Left ventricle myocardium inferior (tissue), 1 donor: ENCODE results near the gene TERT. TPM values are rescaled to one million over a fixed set of nuclear protein-coding genes. Genes with fewer than 3 reads are reported as not detected.
A peak's percentile ranks its signal among the peaks of the same experiment; 100 is the strongest.

ENCODE experiments used
- DNase-seq: peaks from one replicate; pipeline ENCODE4 v3.0.0-alpha.2; 2020
- H3K27ac ChIP-seq: fragments of 200-600 bp; replicated peaks from 2 replicates; pipeline ENCODE4 v1.8.0; 2021
- H3K27me3 ChIP-seq: fragments of 200-600 bp; 2 replicates; pipeline ENCODE4 v1.8.0; 2021; ENCODE audit warnings: low read depth
- H3K36me3 ChIP-seq: fragments of 200-600 bp; 2 replicates; pipeline ENCODE4 v1.8.0; 2021
- H3K4me1 ChIP-seq: fragments of 200-600 bp; 2 replicates; pipeline ENCODE4 v1.8.0; 2021
- H3K4me3 ChIP-seq: fragments of 200-600 bp; 2 replicates; pipeline ENCODE4 v1.8.0; 2021; ENCODE audit warnings: mild to moderate bottlenecking, moderate library complexity
- H3K9me3 ChIP-seq: fragments of 200-600 bp; replicated peaks from 2 replicates; pipeline ENCODE4 v1.8.0; 2021
- intact Hi-C: fragments of 100-400 bp; cut with micrococcal nuclease; formaldehyde crosslinking; loops from one replicate; pipeline ENCODE4 v1.11.0; 2022
- total RNA-seq: library from RNA; stranded (reverse); fragmentation: NEBNext Ultra II Directional; extraction: Animal tissue kit (Norgen Biotek cat#: 25700); gene quantifications from one replicate; pipeline ENCODE4 v1.2.1, GENCODE V29; 2021
- TF ChIP-seq, protein P1 (sequence below): fragments of 200-600 bp; IDR thresholded peaks from 2 replicates; pipeline ENCODE4 v1.8.0; 2021; ENCODE audit warnings: antibody characterized with exemption, mild to moderate bottlenecking, borderline replicate concordance
- donor health status: DM: no; HTN: yes; CAD: no; lungs with severe emphysema.

TERT gene
- total RNA-seq, 1 donor from 2014 or later: not detected

DNA sequence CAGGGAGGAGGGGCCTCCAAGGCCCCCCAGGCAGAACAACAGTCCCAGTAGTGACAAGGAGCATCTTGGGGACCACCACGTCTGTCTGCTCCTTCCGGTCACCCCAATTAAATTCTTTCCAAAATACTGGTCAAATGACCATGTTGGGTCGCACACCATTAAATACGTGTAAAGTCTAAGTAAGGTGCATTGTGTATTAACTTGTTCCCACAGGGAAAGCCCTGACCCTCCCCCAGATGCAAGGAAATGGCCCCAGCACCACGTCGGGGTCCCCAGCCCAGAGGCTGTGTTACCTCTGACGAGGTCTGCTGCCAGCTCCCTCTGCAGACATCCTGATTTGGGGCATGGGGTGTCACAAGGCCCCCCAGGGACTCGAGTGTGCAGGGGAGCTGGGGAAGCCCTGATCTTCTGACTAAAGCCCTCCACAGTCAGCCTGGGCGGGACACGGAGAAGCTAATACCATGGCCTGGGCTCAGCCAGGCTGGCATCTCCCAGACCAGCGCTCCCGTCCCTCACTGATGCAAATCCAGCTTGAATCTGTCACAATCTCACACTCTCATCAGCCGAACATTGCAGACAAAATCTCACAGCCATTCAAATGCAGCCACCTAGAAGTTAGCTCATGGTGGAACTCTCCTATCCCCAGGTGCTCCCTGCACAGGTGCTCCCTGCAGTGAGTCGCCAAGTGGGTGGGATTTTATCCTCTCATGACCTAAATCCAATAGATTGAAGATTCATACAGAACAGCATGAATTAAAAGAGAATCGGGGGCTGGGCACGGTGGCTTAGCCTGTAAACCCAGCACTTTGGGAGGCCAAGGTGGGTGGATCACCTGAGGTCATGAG lies 13.6 kb downstream of the TERT start:
- no peaks in the 10 kb centered on the region for H3K36me3 ChIP-seq
- H3K4me3 ChIP-seq: no peak overlapping the region
- intact Hi-C loops: no loop called here
- H3K4me1 ChIP-seq: no peaks in the 10 kb centered on the region
- no peak for DNase-seq
- H3K27me3 ChIP-seq: no peaks in the 10 kb centered on the region
- peaks cover 8% of the 10 kb centered on the region for H3K9me3 ChIP-seq
- H3K27ac ChIP-seq: no peak overlapping the region
- TF ChIP-seq, protein P1, sequence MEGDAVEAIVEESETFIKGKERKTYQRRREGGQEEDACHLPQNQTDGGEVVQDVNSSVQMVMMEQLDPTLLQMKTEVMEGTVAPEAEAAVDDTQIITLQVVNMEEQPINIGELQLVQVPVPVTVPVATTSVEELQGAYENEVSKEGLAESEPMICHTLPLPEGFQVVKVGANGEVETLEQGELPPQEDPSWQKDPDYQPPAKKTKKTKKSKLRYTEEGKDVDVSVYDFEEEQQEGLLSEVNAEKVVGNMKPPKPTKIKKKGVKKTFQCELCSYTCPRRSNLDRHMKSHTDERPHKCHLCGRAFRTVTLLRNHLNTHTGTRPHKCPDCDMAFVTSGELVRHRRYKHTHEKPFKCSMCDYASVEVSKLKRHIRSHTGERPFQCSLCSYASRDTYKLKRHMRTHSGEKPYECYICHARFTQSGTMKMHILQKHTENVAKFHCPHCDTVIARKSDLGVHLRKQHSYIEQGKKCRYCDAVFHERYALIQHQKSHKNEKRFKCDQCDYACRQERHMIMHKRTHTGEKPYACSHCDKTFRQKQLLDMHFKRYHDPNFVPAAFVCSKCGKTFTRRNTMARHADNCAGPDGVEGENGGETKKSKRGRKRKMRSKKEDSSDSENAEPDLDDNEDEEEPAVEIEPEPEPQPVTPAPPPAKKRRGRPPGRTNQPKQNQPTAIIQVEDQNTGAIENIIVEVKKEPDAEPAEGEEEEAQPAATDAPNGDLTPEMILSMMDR: no peak

DNA sequence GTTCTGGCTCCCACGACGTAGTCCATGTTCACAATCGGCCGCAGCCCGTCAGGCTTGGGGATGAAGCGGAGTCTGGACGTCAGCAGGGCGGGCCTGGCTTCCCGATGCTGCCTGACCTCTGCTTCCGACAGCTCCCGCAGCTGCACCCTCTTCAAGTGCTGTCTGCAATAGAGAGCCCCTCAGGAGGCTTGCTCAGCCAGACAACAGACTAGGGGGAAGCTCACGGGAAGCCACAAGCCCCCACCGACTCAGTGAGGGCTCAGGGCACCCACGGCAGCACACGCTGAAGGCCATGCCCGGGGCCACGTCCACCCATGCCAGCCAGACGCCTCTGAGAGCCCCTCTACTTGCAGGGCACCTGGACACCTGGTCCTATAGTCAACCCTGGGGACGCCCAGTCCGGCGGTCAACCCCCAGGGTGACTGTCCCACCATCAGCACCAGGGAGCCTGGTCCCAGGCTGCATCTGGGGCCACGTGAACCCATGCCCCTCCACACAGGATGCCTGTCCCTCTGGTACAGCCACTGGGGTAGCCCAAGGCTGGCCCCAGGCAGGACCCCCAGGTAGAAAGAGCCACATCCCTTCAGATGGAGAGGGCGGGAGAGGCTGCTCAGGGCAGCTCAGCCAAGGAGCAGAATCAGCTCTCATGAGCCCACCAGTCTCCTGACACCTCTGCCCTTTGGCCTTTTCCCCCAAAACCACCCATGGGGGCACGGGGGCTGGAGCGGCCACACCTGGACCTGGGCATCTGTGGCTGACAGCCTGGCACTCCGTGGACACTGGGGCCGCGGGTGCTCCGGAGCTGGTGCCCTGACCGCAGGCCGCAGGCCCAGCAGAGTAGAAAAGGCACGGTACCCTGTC lies 14.5 kb downstream of the TERT start:
- Histone ChIP-seq H3K27ac (no peak overlapping the region), H3K27me3 (no peaks in the 10 kb centered on the region), H3K4me3 (no peak overlapping the region), H3K9me3 (peaks cover 8% of the 10 kb centered on the region), H3K36me3 (no peaks in the 10 kb centered on the region), H3K4me1 (no peaks in the 10 kb centered on the region)
- DNase-seq: peak; percentile 7
- intact Hi-C loops: no loop called here
- TF ChIP-seq, protein P1: no peak

DNA sequence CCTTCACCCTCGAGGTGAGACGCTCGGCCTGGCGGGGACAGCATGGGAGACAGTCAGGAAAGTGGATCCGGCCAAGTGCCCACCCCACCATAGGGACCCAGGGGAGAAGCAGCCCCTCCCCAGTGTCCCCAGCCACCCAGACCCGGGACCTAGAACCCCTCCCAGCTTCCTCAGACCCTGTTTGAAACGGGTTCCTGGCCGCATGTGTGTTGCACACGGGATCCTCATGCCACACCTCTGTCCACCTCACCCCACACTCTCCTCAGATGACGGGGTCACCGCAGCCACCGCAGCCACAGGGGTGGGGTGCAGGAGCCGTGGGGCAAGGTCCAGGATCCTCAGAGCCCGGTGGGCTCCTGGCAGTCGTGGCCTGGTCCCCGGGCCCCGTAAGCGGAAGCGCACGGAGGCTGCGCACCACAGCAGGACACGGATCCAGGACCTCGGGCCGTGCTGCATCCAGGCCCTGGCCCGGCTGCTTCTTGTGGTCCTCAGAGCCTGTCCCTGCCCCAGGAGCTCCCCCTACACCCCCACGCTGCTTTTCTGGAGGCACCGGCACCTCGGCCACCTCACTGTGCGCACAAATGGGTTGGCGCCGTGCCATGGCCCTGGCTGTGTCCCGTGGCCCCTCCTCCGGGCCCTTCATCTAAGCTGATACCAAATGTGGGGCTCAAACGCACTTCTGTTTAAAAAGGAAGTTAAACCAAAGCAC lies 15.3 kb downstream of the TERT start:
- Histone ChIP-seq H3K36me3 (no peaks in the 10 kb centered on the region), H3K4me3 (no peak overlapping the region), H3K27me3 (no peaks in the 10 kb centered on the region), H3K27ac (no peak overlapping the region), H3K9me3 (peaks cover 8% of the 10 kb centered on the region), H3K4me1 (no peaks in the 10 kb centered on the region)
- DNase-seq: peak; percentile 9
- intact Hi-C loops: no loop called here
- TF ChIP-seq, protein P1: no peak

DNA sequence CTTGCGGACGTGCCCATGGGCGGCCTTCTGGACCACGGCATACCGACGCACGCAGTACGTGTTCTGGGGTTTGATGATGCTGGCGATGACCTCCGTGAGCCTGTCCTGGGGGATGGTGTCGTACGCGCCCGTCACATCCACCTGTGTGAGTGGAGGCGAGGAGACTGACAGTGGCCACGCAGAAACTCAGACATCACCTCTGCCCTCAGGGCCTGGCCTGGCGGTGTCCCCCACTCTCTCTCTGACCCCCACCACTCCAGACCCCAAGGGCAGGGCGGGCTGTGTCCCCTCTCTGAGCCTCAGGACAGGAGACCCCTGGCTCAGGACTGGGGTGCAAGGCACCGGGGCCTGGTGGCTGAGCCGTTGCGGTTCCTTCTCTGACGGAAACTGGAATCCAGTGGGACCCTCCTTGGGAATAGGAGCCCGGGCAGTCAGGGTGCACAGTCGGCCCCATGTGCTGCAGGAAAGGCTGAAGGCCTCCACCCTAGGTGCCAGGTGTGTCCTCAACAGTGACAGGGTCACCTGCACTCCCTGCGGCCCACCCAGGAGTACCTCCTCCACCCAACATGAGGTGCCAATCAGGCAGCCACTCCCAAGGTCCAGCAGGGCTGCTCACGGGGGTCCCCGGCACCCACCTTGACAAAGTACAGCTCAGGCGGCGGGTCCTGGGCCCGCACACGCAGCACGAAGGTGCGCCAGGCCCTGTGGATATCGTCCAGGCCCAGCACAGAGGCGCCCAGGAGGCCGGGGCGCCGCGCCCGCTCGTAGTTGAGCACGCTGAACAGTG lies 16.0 kb downstream of the TERT start:
- Histone ChIP-seq H3K27me3 (no peaks in the 10 kb centered on the region), H3K9me3 (peaks cover 8% of the 10 kb centered on the region), H3K27ac (no peak overlapping the region), H3K4me1 (no peaks in the 10 kb centered on the region), H3K4me3 (no peak overlapping the region), H3K36me3 (no peaks in the 10 kb centered on the region)
- DNase-seq: peak; percentile 8
- TF ChIP-seq, protein P1: no peak
- intact Hi-C loops: no loop called here
